H9 (cell line): Measurements from ENCODE around the gene DLG2. TPM values are rescaled to one million over a fixed set of nuclear protein-coding genes. Genes with fewer than 3 reads are reported as not detected.
A peak's percentile ranks its signal among the peaks of the same experiment; 100 is the strongest.

Experiments
- DNase-seq: peaks from one replicate; pipeline ENCODE4 v3.0.0-alpha.2; 2017
- H2AFZ ChIP-seq: one replicate; pipeline ENCODE4 v1.6.1; 2013; ENCODE audit warnings: mild to moderate bottlenecking, low read length, control low read depth, moderate library complexity
- H2AK5ac ChIP-seq: 2 replicates; pipeline ENCODE4 v1.6.1; 2013; ENCODE audit warnings: low read length, control low read depth, mixed read lengths; ENCODE audit not compliant: insufficient read length
- H2BK120ac ChIP-seq: one replicate; pipeline ENCODE4 v1.6.1; 2013; ENCODE audit warnings: low read depth, mild to moderate bottlenecking, low read length, control low read depth, inconsistent platforms; ENCODE audit not compliant: poor library complexity, severe bottlenecking
- H2BK12ac ChIP-seq: 2 replicates; pipeline ENCODE4 v1.6.1; 2013; ENCODE audit warnings: low read length, control low read depth, mixed read lengths, low read depth; ENCODE audit not compliant: insufficient read length
- H2BK15ac ChIP-seq: 2 replicates; pipeline ENCODE4 v1.6.1; 2013; ENCODE audit warnings: low read depth, low read length, control low read depth
- H2BK20ac ChIP-seq: one replicate; pipeline ENCODE4 v1.6.1; 2013; ENCODE audit warnings: low read depth, mild to moderate bottlenecking, low read length, control low read depth, inconsistent platforms; ENCODE audit not compliant: poor library complexity, severe bottlenecking
- H2BK5ac ChIP-seq: 2 replicates; pipeline ENCODE4 v1.6.1; 2013; ENCODE audit warnings: low read length, control low read depth, mixed read lengths; ENCODE audit not compliant: insufficient read length
- H3K14ac ChIP-seq: 2 replicates; pipeline ENCODE4 v1.6.1; 2013; ENCODE audit warnings: low read length, control low read depth; ENCODE audit not compliant: insufficient read depth
- H3K18ac ChIP-seq: 2 replicates; pipeline ENCODE4 v1.6.1; 2013; ENCODE audit warnings: low read depth, mild to moderate bottlenecking, mixed read lengths, low read length, control low read depth; ENCODE audit not compliant: insufficient read length
- H3K23ac ChIP-seq: 2 replicates; pipeline ENCODE4 v1.6.1; 2013; ENCODE audit warnings: low read length, control low read depth, mixed read lengths, low read depth; ENCODE audit not compliant: insufficient read length
- H3K23me2 ChIP-seq: 2 replicates; pipeline ENCODE4 v1.6.1; 2013; ENCODE audit warnings: low read depth, mild to moderate bottlenecking, mixed read lengths, low read length, control low read depth; ENCODE audit not compliant: insufficient read length, poor library complexity, severe bottlenecking
- H3K27ac ChIP-seq: 2 replicates; pipeline ENCODE4 v1.5.1; 2013; ENCODE audit warnings: low read length, control low read depth, mixed read lengths, low read depth; ENCODE audit not compliant: insufficient read length
- H3K27me3 ChIP-seq: 2 replicates; pipeline ENCODE4 v1.6.1; 2013; ENCODE audit warnings: low read length, control low read depth, inconsistent platforms; ENCODE audit not compliant: insufficient read depth
- H3K4ac ChIP-seq: 2 replicates; pipeline ENCODE4 v1.6.1; 2013; ENCODE audit warnings: low read depth, mild to moderate bottlenecking, control low read depth, inconsistent platforms, low read length, moderate library complexity
- H3K4me1 ChIP-seq: 2 replicates; pipeline ENCODE4 v1.6.1; 2013; ENCODE audit warnings: low read length, control low read depth, inconsistent platforms; ENCODE audit not compliant: insufficient read depth
- H3K4me2 ChIP-seq: 2 replicates; pipeline ENCODE4 v1.6.1; 2013; ENCODE audit warnings: low read length, control low read depth, mixed read lengths; ENCODE audit not compliant: insufficient read length, insufficient read depth
- H3K56ac ChIP-seq: 2 replicates; pipeline ENCODE4 v1.6.1; 2013; ENCODE audit warnings: low read depth, mild to moderate bottlenecking, mixed read lengths, low read length, control low read depth; ENCODE audit not compliant: insufficient read length
- H3K79me1 ChIP-seq: 2 replicates; pipeline ENCODE4 v1.6.1; 2013; ENCODE audit warnings: low read depth, mild to moderate bottlenecking, moderate library complexity, low read length, control low read depth, inconsistent platforms; ENCODE audit not compliant: insufficient read depth, poor library complexity, severe bottlenecking
- H3K79me2 ChIP-seq: 2 replicates; pipeline ENCODE4 v1.6.1; 2013; ENCODE audit warnings: low read length, control low read depth, inconsistent platforms; ENCODE audit not compliant: insufficient read depth
- H3K9ac ChIP-seq: 2 replicates; pipeline ENCODE4 v1.6.1; 2013; ENCODE audit warnings: low read length, control low read depth, mixed read lengths; ENCODE audit not compliant: insufficient read length; ENCODE audit errors: extremely low read depth
- H3K9me3 ChIP-seq: one replicate; pipeline ENCODE4 v1.6.1; 2013; ENCODE audit warnings: low read depth, low read length, inconsistent platforms; ENCODE audit not compliant: control insufficient read depth
- H3T11ph ChIP-seq: one replicate; pipeline ENCODE4 v1.6.1; 2013; ENCODE audit warnings: mild to moderate bottlenecking, low read length, control low read depth, inconsistent platforms
- H4K20me1 ChIP-seq: one replicate; pipeline ENCODE4 v1.6.1; 2013; ENCODE audit not compliant: control insufficient read depth, insufficient read length, insufficient read depth
- H4K5ac ChIP-seq: 2 replicates; pipeline ENCODE4 v1.6.1; 2013; ENCODE audit warnings: low read depth, mild to moderate bottlenecking, mixed read lengths, low read length, control low read depth; ENCODE audit not compliant: insufficient read length
- H4K8ac ChIP-seq: replicated peaks from 2 replicates; pipeline ENCODE4 v1.6.1; 2013; ENCODE audit warnings: low read length, control low read depth, mixed read lengths, low read depth; ENCODE audit not compliant: insufficient read length
- H4K91ac ChIP-seq: 2 replicates; pipeline ENCODE4 v1.6.1; 2013; ENCODE audit warnings: low read depth, mild to moderate bottlenecking, moderate library complexity, mixed read lengths, low read length, control low read depth; ENCODE audit not compliant: insufficient read length
- H3K27ac Mint-ChIP-seq, 3 experiments: 2 replicates in 2 of 3; 3 replicates in 1 of 3; pipeline ENCODE4 v1.8.0; 2020 to 2021; ENCODE audit warnings: mixed read lengths in 3 of 3, mild to moderate bottlenecking in 1 of 3, moderate library complexity in 1 of 3
- H3K27me3 Mint-ChIP-seq: 2 replicates; pipeline ENCODE4 v1.8.0; 2021; ENCODE audit warnings: low read depth, mild to moderate bottlenecking, moderate library complexity, mixed read lengths
- H3K36me3 Mint-ChIP-seq, 3 experiments: 2 replicates in 2 of 3; 3 replicates in 1 of 3; pipeline ENCODE4 v1.8.0; 2020 to 2021; ENCODE audit warnings: low read depth in 3 of 3, mixed read lengths in 3 of 3; ENCODE audit not compliant: insufficient read depth in 1 of 3
- H3K4me1 Mint-ChIP-seq, 2 experiments: 2 replicates each; pipeline ENCODE4 v1.8.0; 2020; ENCODE audit warnings: mixed read lengths in 2 of 2
- H3K4me3 Mint-ChIP-seq, 2 experiments: 2 replicates in 1 of 2; 3 replicates in 1 of 2; pipeline ENCODE4 v1.8.0; 2020 to 2021; ENCODE audit warnings: mild to moderate bottlenecking in 2 of 2, mixed read lengths in 2 of 2, moderate library complexity in 1 of 2
- H3K9me3 Mint-ChIP-seq, 2 experiments: 2 replicates in 1 of 2; 3 replicates in 1 of 2; pipeline ENCODE4 v1.8.0; 2020; ENCODE audit warnings: mild to moderate bottlenecking in 2 of 2, mixed read lengths in 2 of 2, moderate library complexity in 1 of 2
- WGBS: extraction: QIAGEN DNeasy Blood & Tissue Kit; methylation state at CpG from one replicate; pipeline ENCODE4 v1.1.7; 2013; ENCODE audit warnings: missing lambda C conversion rate, low lambda C conversion rate, mixed read lengths; ENCODE audit not compliant: insufficient read length; ENCODE audit errors: extremely low coverage; 5-methylcytosine and 5-hydroxymethylcytosine counted together
- total RNA-seq: library from RNA; stranded (reverse); gene quantifications from 2 replicates; pipeline ENCODE4 v1.2.1, GENCODE V29; 2021
- TF ChIP-seq, protein P1 (sequence below): fragments of 200-600 bp; sonication (generic); conservative IDR thresholded peaks from 3 replicates; pipeline ENCODE4 v1.8.0; 2021; ENCODE audit warnings: antibody characterized with exemption, mild to moderate bottlenecking

DLG2 gene
- total RNA-seq, 1 experiment from 2014 or later, result 8.0 TPM

DNA sequence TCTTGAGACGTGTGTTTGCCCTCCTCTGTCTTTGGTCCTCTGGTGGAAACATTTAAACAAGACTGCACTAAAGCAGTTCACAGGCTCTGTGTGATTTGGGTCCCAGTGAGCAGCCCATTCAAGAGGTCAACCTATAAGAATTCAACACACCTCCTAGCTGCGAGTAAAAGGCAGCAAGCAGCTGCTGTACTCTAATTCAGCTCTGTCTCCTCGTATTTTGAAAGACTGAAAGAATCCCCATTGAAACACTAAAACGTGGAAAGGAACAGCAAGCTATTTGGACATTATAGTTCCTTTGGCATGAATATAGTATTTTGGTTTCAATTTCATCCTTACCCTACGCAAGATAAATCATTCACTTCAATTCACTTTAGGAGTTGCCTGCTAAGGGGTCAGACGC, 1046.7 kb downstream of the DLG2 start:
- peak; percentile 32 for DNase-seq
- Histone ChIP-seq H3K4ac (no peak overlapping the region), H3K79me2 (no peaks in the 10 kb centered on the region), H3K9ac (no peak overlapping the region), H3K4me2 (no peak overlapping the region), H3K79me1 (no peaks in the 10 kb centered on the region), H3K56ac (no peak overlapping the region), H4K91ac (no peak overlapping the region), H3K27ac (no peak overlapping the region), H2BK5ac (no peak overlapping the region), H4K20me1 (no peaks in the 10 kb centered on the region), H2BK20ac (no peak overlapping the region), H3K27me3 (no peaks in the 10 kb centered on the region), H3K23me2 (no peaks in the 10 kb centered on the region), H2AFZ (no peak overlapping the region), H4K5ac (no peak overlapping the region), H2BK15ac (no peak overlapping the region), H2BK12ac (no peak overlapping the region), H3K14ac (no peak overlapping the region), H3T11ph (no peak overlapping the region), H3K9me3 (no peaks in the 10 kb centered on the region), H4K8ac (no peak overlapping the region), H3K18ac (no peak overlapping the region), H3K23ac (no peak overlapping the region), H3K4me1 (no peaks in the 10 kb centered on the region), H2BK120ac (no peak overlapping the region), H2AK5ac (no peak overlapping the region)
- no peak overlapping the region for H3K4me3 Mint-ChIP-seq
- H3K27ac Mint-ChIP-seq, result peak overlapping the region in 1 of 3 experiments; percentile 24; a peak in 2 of 7 replicates
- H3K27me3 Mint-ChIP-seq, result no peaks in the 10 kb centered on the region
- peaks cover 6 to 12% of the 10 kb centered on the region in 2 experiments for H3K9me3 Mint-ChIP-seq
- peaks cover 4 to 6% of the 10 kb centered on the region in 2 experiments; a peak in 3 of 4 replicates for H3K4me1 Mint-ChIP-seq
- peaks cover 0 to 20% (median 4%) of the 10 kb centered on the region in 3 experiments; a peak in 5 of 7 replicates for H3K36me3 Mint-ChIP-seq
- TF ChIP-seq, protein P1, sequence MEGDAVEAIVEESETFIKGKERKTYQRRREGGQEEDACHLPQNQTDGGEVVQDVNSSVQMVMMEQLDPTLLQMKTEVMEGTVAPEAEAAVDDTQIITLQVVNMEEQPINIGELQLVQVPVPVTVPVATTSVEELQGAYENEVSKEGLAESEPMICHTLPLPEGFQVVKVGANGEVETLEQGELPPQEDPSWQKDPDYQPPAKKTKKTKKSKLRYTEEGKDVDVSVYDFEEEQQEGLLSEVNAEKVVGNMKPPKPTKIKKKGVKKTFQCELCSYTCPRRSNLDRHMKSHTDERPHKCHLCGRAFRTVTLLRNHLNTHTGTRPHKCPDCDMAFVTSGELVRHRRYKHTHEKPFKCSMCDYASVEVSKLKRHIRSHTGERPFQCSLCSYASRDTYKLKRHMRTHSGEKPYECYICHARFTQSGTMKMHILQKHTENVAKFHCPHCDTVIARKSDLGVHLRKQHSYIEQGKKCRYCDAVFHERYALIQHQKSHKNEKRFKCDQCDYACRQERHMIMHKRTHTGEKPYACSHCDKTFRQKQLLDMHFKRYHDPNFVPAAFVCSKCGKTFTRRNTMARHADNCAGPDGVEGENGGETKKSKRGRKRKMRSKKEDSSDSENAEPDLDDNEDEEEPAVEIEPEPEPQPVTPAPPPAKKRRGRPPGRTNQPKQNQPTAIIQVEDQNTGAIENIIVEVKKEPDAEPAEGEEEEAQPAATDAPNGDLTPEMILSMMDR, result no peak
- no CpG with 5 or more reads among the region's 6 CpGs for WGBS
